ENCODE results near the gene ABTB2. TPM values are rescaled to one million over a fixed set of nuclear protein-coding genes. Genes with fewer than 3 reads are reported as not detected.

ABTB2 gene
- total and polyA plus RNA-seq, 2 of the 8 experiments (the other 6 are each of a cell fraction or from before 2014, with no cell fraction given): 7.7 to 10.2 TPM

GRCh38 chr11:34341096-34341495 lies 16.7 kb downstream of the ABTB2 start:
- no peak overlapping the region for H2AFZ ChIP-seq (ENCODE audit: low read length)
- peaks cover 0 to 5% (median 2%) of the 10 kb centered on the region in 4 experiments; a peak in 2 of 7 replicates for H3K4me1 ChIP-seq (replicated peaks in 1 of 4; ENCODE audit: control insufficient read depth in 3 of 4, insufficient read depth in 4 of 4, low read length in 3 of 4)
- no peak overlapping the region for H2BK15ac ChIP-seq (ENCODE audit: low read length)
- no peak overlapping the region for H2BK20ac ChIP-seq (ENCODE audit: low read length)
- no peak overlapping the region for H4K5ac ChIP-seq (ENCODE audit: insufficient read length, low read depth, low read length)
- no peaks in the 10 kb centered on the region for H3K23me2 ChIP-seq (ENCODE audit: low read depth, low read length)
- POLR2A ChIA-PET (ENCODE audit: partially characterized antibody): interaction anchor here (1.3 to 1.6 kb wide), 2 partner anchors 17 kb away, joined by 3 to 4 read pairs; partner anchors contain the start of gene ABTB2
- peaks cover 0 to 16% of the 10 kb centered on the region in 2 experiments; a peak in 2 of 4 replicates for H3K79me2 ChIP-seq (ENCODE audit: control insufficient read depth in 1 of 2, insufficient read depth in 2 of 2, low read length in 2 of 2)
- no peak overlapping the region for H2AK5ac ChIP-seq (ENCODE audit: low read depth, low read length)
- no peak overlapping the region for H2BK12ac ChIP-seq (ENCODE audit: low read depth, low read length)
- 91% methylated on average over 3 of the region's 3 CpGs; no CpG with 5 or more reads in 1 of the 2 experiments for WGBS, 2 experiments (ENCODE audit: extremely low coverage in 1 of 2, insufficient coverage in 1 of 2, insufficient read length in 1 of 2, insufficient replicate concordance in 2 of 2, low coverage in 1 of 2, low lambda C conversion rate in 2 of 2, missing lambda C conversion rate in 1 of 2)
- no peak overlapping the region for H2BK5ac ChIP-seq (ENCODE audit: low read depth, low read length)
- no peak overlapping the region for H3K23ac ChIP-seq (ENCODE audit: insufficient read length)
- no peaks in the 10 kb centered on the region for H3K36me3 ChIP-seq (ENCODE audit: control insufficient read depth in 2 of 4, insufficient read depth in 4 of 4, low read length in 3 of 4)
- H3K9ac ChIP-seq (replicated peaks in 1 of 4; ENCODE audit: extremely low read depth in 1 of 4, low read depth in 3 of 4, low read length in 3 of 4): no peak overlapping the region
- no peaks in the 10 kb centered on the region for H3K9me3 ChIP-seq (ENCODE audit: insufficient read depth in 2 of 2, low read depth in 1 of 2, low read length in 1 of 2)
- H2BK120ac ChIP-seq (replicated peaks; ENCODE audit: low read depth, low read length): no peak overlapping the region
- no peak for FAIRE-seq
- no peaks in the 10 kb centered on the region for H4K20me1 ChIP-seq (replicated peaks in 1 of 2; ENCODE audit: control insufficient read depth in 1 of 2, insufficient read depth in 2 of 2, low read length in 2 of 2)
- H3K4me3 ChIP-seq (ENCODE audit: extremely low read depth in 1 of 4, insufficient read depth in 2 of 4, low read depth in 3 of 4, low read length in 4 of 4): no peak overlapping the region
- H3K27me3 ChIP-seq (replicated peaks in 1 of 4; ENCODE audit: control insufficient read depth in 3 of 4, extremely low read depth in 1 of 4, insufficient read depth in 3 of 4, low read length in 3 of 4): no peaks in the 10 kb centered on the region
- H3K27ac ChIP-seq (ENCODE audit: low read depth, low read length): no peak overlapping the region
- H3K4me2 ChIP-seq (ENCODE audit: insufficient read depth in 1 of 2, low read depth in 2 of 2, low read length in 2 of 2): no peak overlapping the region
- CTCF ChIA-PET (ENCODE audit: partially characterized antibody): interaction anchor here (1.0 to 4.6 kb wide), 6 partner anchors 9 to 191 kb away, joined by 4 to 21 read pairs (median 4); no protein-coding TSS in a partner anchor
- peaks cover 3% of the 10 kb centered on the region; the same call in 1 of the 2 replicates for H3K79me1 ChIP-seq (ENCODE audit: low read depth, low read length)
- H3K4ac ChIP-seq (replicated peaks; ENCODE audit: insufficient read length, low read depth, low read length): no peak overlapping the region
- no peak overlapping the region for H3K56ac ChIP-seq (replicated peaks; ENCODE audit: insufficient read length, low read depth, low read length)
- H3K18ac ChIP-seq (ENCODE audit: extremely low read depth, low read length): no peak overlapping the region
- H4K91ac ChIP-seq (replicated peaks; ENCODE audit: insufficient read length, low read length): no peak overlapping the region
- no peak overlapping the region for H4K8ac ChIP-seq (ENCODE audit: extremely low read depth, insufficient read depth, low read length)
- no peak overlapping the region for H3K14ac ChIP-seq (ENCODE audit: insufficient read length)
- DNase-seq (ENCODE audit: low read depth in 1 of 2, low spot score in 2 of 2): no peak
- no peak for TF ChIP-seq CBX5 (IDR thresholded peaks at IDR 0.05; ENCODE audit: low read depth, low read length)
- TF ChIP-seq, protein P1, sequence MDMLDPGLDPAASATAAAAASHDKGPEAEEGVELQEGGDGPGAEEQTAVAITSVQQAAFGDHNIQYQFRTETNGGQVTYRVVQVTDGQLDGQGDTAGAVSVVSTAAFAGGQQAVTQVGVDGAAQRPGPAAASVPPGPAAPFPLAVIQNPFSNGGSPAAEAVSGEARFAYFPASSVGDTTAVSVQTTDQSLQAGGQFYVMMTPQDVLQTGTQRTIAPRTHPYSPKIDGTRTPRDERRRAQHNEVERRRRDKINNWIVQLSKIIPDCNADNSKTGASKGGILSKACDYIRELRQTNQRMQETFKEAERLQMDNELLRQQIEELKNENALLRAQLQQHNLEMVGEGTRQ (IDR thresholded peaks at IDR 0.05; ENCODE audit: low read length): no peak
- TF ChIP-seq GABPA (IDR thresholded peaks at IDR 0.05; ENCODE audit: borderline replicate concordance, insufficient read depth, low read length): no peak
- TF ChIP-seq SIX5 (IDR thresholded peaks at IDR 0.05; ENCODE audit: low read depth, low read length): no peak
- no peak for TF ChIP-seq RXRA (IDR thresholded peaks at IDR 0.05; ENCODE audit: insufficient read depth, low read depth, low read length)
- no peak for TF ChIP-seq TAF7 (optimal IDR thresholded peaks at IDR 0.05; ENCODE audit: borderline replicate concordance, low read depth, low read length)
- TF ChIP-seq POLR2AphosphoS5 (IDR thresholded peaks at IDR 0.05; ENCODE audit: low read depth, low read length): no peak
- no peak for TF ChIP-seq HDAC6 (IDR thresholded peaks at IDR 0.05; ENCODE audit: low read depth, low read length)
- no peak for TF ChIP-seq YY1 (IDR thresholded peaks at IDR 0.05; ENCODE audit: low read depth, low read length)
- TF ChIP-seq ASH2L (IDR thresholded peaks at IDR 0.05; ENCODE audit: low read length): no peak
- TF ChIP-seq SIRT6 (IDR thresholded peaks at IDR 0.05; ENCODE audit: low read length): no peak
- TF ChIP-seq TAF1 (IDR thresholded peaks at IDR 0.05; ENCODE audit: low read depth, low read length): no peak
- no peak for TF ChIP-seq SUZ12 (IDR thresholded peaks at IDR 0.05; ENCODE audit: low read length)
- no peak for TF ChIP-seq RFX5 (IDR thresholded peaks at IDR 0.05; ENCODE audit: borderline replicate concordance, low read depth, low read length)
